D721Med (cell line): Measurements from ENCODE around the gene GAGE12J.
"Not testable (repeated sequence)": the region's sequence is repeated elsewhere in the genome, so short reads cannot be mapped to it uniquely, and the experiment has no call there.

ENCODE experiments used
- DNase-seq: peaks from one replicate; pipeline ENCODE4 v3.0.0; 2011; ENCODE audit warnings: low spot score; ENCODE audit not compliant: insufficient read length
- FAIRE-seq: peaks from 2 replicates; lab custom pipeline; 2011; peaks lifted over from hg19 to GRCh38; lab: Jason Lieb, UNC
- TF ChIP-seq, protein P1 (sequence below): IDR thresholded peaks from 2 replicates; pipeline ENCODE4 v1.5.1; 2012; ENCODE audit warnings: mild to moderate bottlenecking, control low read depth; ENCODE audit not compliant: insufficient read depth; ENCODE audit errors: missing control alignments

Gene GAGE12J, protein sequence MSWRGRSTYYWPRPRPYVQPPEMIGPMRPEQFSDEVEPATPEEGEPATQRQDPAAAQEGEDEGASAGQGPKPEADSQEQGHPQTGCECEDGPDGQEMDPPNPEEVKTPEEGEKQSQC

DNA sequence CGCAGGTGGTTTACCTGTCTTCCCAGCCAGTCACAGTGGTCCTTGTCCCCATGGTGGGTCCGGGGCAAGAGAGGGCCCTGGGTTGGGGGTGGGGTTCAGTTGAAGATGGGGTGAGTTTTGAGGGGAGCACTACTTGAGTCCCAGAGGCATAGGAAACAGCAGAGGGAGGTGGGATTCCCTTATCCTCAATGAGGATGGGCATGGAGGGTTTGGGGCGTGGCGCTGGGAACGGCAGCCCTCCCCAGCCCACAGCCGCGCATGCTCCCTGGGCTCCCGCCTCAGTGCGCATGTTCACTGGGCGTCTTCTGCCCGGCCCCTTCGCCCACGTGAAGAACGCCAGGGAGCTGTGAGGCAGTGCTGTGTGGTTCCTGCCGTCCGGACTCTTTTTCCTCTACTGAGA is at the start of gene GAGE12J:
Gene GAGE12J, plus strand, starts transcription at position 301 of the 400 bp plus-strand sequence. CDS start 1,157 bp downstream, outside the sequence.
- not testable (repeated sequence) for DNase-seq

DNA sequence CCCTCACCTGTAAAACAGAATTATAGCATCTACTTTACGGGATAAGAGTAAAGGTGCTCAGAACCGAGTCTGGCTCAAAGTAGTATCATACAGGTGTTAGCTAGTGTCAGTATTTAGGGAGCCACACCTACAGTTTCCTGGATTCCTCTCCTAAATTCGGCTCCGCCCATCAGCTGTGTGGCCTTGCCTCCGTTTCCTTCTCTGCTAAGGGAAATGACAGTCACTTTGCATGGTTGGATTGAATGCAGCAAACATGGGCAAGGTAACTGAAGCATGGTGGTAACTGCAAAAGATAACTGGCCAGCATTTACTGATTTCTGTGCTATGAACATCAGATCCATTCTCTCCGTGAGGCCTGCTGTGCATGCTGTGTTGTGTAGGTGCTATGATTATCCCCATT is 49.4 kb upstream of the GAGE12J start:
- DNase-seq (no peak), FAIRE-seq (no peak)
- TF ChIP-seq, protein P1, sequence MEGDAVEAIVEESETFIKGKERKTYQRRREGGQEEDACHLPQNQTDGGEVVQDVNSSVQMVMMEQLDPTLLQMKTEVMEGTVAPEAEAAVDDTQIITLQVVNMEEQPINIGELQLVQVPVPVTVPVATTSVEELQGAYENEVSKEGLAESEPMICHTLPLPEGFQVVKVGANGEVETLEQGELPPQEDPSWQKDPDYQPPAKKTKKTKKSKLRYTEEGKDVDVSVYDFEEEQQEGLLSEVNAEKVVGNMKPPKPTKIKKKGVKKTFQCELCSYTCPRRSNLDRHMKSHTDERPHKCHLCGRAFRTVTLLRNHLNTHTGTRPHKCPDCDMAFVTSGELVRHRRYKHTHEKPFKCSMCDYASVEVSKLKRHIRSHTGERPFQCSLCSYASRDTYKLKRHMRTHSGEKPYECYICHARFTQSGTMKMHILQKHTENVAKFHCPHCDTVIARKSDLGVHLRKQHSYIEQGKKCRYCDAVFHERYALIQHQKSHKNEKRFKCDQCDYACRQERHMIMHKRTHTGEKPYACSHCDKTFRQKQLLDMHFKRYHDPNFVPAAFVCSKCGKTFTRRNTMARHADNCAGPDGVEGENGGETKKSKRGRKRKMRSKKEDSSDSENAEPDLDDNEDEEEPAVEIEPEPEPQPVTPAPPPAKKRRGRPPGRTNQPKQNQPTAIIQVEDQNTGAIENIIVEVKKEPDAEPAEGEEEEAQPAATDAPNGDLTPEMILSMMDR = no peak

More for the DNA sequence above, at the start of gene GAGE12J:
- FAIRE-seq = not testable (repeated sequence)

DNA sequence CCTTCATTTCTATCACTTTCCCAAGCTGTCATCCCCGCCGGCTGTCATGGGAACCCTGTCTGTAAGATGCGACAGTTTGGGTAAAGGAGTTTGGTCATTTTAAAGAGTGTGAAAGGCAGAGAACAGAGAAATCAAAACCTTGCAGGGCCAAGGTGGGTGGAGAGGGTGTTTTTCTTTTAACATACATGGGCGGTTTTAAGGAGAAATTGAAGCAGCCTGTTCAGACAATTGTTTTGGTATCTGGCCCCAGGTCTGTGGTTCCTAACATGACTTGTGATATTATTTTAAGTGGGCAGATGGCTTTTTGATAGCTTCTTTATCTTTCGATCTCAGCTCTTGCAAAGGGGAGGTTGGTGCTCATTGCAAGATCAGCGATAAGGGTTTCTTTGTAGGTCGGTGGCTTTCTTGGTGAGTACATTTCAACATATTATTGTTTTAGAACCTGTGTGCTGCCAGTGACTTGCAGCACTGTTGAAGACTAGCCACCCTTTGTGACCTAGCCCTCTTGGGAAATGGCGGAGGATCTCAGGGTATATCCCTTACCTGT is 48.6 kb upstream of the GAGE12J start:
- TF ChIP-seq, protein P1 = no peak
- DNase-seq (no peak), FAIRE-seq (no peak)

DNA sequence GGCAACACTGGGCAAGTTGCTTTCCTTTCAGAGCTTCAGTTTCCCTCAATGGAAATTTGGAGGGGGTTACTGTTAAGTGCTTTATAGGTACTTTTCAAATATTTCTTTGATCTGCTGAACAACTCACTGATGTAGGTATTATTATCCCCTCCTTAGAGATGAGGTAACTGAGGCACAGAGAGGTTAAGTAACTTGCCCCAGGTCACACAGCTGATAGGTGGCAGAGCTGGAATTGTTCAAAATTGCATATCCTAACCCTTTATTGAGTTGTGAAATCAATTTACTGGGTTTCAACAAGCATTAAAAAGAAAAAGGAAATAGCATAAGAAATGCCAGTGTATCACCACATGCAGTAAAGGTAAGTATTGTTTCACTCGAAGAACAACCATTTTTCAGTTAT is 45.6 kb upstream of the GAGE12J start:
- TF ChIP-seq, protein P1 = no peak
- FAIRE-seq = no peak
- no peak for DNase-seq

DNA sequence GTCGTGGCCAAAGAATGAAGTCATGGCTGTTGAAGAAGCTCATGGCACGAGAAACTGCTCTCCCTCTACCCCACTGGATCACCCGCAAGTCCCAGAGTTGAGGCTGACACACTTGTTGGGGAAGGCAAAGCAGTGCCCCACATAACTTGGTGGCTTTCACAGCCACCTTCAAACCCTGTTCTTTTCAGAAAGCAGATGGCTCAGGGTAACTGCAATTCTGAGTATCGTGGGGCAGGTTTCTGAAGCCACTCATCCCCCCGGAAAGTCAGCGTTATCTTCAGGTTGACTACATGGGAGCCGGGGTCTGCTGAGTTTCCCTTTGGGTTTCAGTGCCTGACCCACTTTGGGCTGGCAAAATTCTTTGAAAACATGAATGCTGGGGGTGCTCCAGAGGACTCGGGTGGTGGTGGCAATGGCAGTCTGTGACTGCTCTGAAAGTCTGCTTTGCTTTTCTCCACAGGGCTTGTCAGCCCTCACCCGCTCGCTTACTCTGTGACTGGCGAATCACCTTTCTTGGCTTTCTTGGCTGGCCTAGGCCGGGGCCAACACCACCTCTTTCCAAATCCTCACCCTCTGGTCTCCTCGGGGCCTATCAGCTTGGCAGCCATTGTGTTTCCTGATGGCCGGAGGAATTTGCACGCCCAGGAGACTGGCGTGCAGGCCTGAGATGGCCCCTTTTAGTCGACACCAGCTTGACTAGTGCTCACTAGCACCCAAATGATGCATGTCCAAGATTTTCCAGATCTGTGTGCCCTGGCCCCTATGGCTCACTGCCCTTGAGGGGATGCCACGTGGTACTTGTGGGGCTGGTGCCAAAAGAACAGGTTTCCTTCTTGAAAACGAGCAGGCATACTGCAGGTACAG is 44.9 kb upstream of the GAGE12J start:
- TF ChIP-seq, protein P1 = no peak
- FAIRE-seq (no peak), DNase-seq (no peak)

DNA sequence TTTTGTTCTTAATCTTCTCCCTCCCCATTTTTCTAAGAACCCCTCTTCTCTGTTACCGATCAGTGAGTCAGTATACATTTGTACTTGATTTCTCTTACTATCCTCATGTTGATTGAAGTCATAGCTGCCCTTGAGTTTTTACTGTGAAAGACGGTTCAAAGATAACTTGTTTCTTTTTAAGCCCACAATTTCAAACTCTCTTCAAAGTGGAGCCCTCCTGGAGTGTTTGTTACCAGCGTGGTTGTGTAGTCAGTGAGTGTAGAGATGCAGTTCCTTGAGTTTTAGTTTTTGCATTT is 44.4 kb upstream of the GAGE12J start:
- no peak for FAIRE-seq
- TF ChIP-seq, protein P1 = no peak
- no peak for DNase-seq

DNA sequence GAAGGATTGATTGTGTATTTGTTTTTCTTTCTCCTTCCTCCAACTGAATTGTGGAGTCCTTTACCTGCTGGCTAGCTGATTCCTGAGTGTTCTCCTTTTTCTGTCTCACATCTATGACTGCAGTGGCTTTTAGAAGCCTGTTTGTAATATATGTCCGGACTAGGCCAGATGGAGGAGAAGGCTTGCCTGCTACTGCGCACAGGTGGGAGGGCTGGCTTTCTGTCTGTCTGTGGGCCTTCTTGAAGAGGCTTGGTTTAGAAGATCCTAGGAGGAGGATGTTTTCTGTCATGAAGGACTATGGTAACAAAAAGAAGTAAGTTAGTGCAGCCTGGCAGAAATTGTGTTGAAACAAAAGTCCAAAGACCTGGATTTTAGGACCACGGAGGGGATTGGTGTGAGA is 43.8 kb upstream of the GAGE12J start:
- TF ChIP-seq, protein P1 = no peak
- no peak for FAIRE-seq
- DNase-seq = no peak
